Smooth muscle cell (in vitro differentiated cells): ENCODE measurements around the gene STAT5A. TPM values are rescaled to one million over a fixed set of nuclear protein-coding genes. Genes with fewer than 3 reads are reported as not detected.
A peak's percentile ranks its signal among the peaks of the same experiment; 100 is the strongest.

Source experiments
- DNase-seq: peaks from one replicate; lab custom pipeline; 2025; ENCODE audit not compliant: unreplicated experiment; lab: John Stamatoyannopoulos, UW
- H2AFZ ChIP-seq: fragments of 200-600 bp; sonication (generic); 2 replicates; pipeline ENCODE4 v1.6.0; 2016; ENCODE audit warnings: antibody characterized with exemption, low read depth, mild to moderate bottlenecking
- H3F3A ChIP-seq: fragments of 200-600 bp; sonication (generic); 2 replicates; pipeline ENCODE4 v1.6.0; 2017; ENCODE audit warnings: antibody characterized with exemption, low read depth
- H3K27ac ChIP-seq: fragments of 200-600 bp; sonication (generic); 2 replicates; pipeline ENCODE4 v1.5.1; 2016; ENCODE audit warnings: low read depth, mild to moderate bottlenecking
- H3K27me3 ChIP-seq: fragments of 200-600 bp; sonication (generic); 2 replicates; pipeline ENCODE4 v1.6.1; 2016; ENCODE audit warnings: low read depth, mild to moderate bottlenecking
- H3K36me3 ChIP-seq: fragments of 200-600 bp; sonication (generic); 2 replicates; pipeline ENCODE4 v1.5.1; 2016; ENCODE audit warnings: low read depth
- H3K4me1 ChIP-seq: fragments of 200-600 bp; sonication (generic); 2 replicates; pipeline ENCODE4 v1.5.1; 2016; ENCODE audit warnings: low read depth
- H3K4me2 ChIP-seq: fragments of 200-600 bp; sonication (generic); 2 replicates; pipeline ENCODE4 v1.6.0; 2016; ENCODE audit warnings: mild to moderate bottlenecking
- H3K4me3 ChIP-seq: fragments of 200-600 bp; sonication (generic); 2 replicates; pipeline ENCODE4 v1.5.1; 2016; ENCODE audit warnings: mild to moderate bottlenecking
- H3K79me2 ChIP-seq: fragments of 200-600 bp; sonication (generic); 2 replicates; pipeline ENCODE4 v1.6.0; 2016; ENCODE audit warnings: low read depth, mild to moderate bottlenecking
- H3K9ac ChIP-seq: fragments of 200-600 bp; sonication (generic); 2 replicates; pipeline ENCODE4 v1.6.0; 2016; ENCODE audit warnings: low read depth
- H3K9me3 ChIP-seq: fragments of 200-600 bp; sonication (generic); replicated peaks from 2 replicates; pipeline ENCODE4 v1.5.1; 2016; ENCODE audit warnings: low read depth
- H4K20me1 ChIP-seq: fragments of 200-600 bp; sonication (generic); 2 replicates; pipeline ENCODE4 v1.6.0; 2016; ENCODE audit warnings: low read depth
- WGBS: methylation state at CpG from one replicate; pipeline ENCODE4 v1.1.7; 2016; ENCODE audit warnings: low lambda C conversion rate; 5-methylcytosine and 5-hydroxymethylcytosine counted together
- polyA plus RNA-seq: library from polyadenylated mRNA; unstranded; fragments of >200 nt; fragmentation: Nextera tagmentation; extraction: Ambion mirVana; gene quantifications from 2 replicates; pipeline ENCODE4 v1.2.1, GENCODE V29; 2016
- total RNA-seq: library from RNA; depleted of rRNA; stranded (reverse); fragments of >200 nt; gene quantifications from 2 replicates; pipeline ENCODE4 v1.2.3, GENCODE V29; 2014
- TF ChIP-seq, protein P1 (sequence below): fragments of 200-600 bp; sonication (generic); IDR thresholded peaks from 2 replicates; pipeline ENCODE4 v1.5.1; 2017; ENCODE audit warnings: borderline replicate concordance, mild to moderate bottlenecking, antibody characterized with exemption; ENCODE audit not compliant: insufficient read depth, poor library complexity, severe bottlenecking

STAT5A gene
- total and polyA plus RNA-seq, 2 experiments from 2014 or later, result 1.7 to 3.2 TPM

DNA sequence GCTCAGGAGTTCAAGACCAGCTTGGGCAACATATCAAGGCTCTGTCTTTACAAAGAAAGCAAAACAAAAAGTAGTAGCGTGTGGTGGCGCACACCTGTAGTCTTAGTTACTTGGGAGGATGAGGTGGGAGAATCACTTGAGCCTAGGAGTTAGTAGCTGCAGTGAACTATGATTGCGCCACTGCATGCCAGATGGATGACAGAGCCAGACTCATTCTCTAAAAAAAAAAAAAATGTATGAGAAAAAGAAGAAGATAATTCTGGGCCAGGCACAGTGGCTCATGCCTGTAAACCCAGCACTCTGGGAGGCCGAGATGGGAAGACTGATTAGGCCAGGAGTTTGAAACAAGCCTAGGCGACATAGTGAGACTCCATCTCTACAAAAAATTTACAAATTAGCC lies 40.6 kb upstream of the STAT5A start:
- H2AFZ ChIP-seq, result no peak overlapping the region

DNA sequence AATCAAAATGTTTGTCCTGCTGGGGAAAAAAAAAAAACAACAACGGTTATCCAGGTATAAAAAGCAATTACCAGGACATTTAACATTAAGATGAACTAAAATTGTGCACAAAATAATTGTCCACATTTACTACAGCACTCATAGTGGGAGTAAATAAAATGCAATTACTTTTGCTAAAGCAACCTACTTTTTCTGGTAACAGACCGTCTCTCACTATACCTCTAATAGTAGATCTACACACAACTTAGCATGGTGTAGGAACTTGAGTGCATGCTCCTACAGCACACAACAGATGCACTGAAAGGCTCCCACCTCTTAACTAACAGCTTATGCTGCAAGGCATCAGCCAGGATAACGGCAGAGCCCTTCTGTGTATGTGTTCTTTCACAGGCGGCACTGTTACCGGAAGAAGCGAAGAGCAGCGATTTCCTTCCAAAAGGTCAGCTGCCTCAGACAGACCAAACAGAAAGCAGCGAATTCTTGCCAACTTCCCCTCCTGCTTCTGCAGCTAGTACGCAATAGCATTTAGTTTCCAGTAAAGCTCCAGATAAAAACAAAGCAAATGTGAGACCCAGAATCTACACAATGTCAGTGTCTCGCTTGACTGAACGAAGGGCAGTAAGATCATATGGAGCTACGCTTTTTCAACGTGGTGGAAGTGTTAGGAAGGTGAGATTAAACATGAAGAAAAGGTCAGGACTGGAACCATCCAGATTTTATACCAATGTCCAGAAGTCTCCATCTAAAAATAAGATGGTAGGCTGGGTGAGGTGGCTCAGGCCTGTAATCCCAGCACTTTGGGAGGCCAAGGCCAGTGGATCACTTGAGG lies 39.7 kb upstream of the STAT5A start:
- H4K20me1 ChIP-seq, result peaks cover 14% of the 10 kb centered on the region
- H3K36me3 ChIP-seq, result no peaks in the 10 kb centered on the region
- H3K27me3 ChIP-seq, result no peaks in the 10 kb centered on the region
- H3F3A ChIP-seq, result no peaks in the 10 kb centered on the region
- H2AFZ ChIP-seq, result peak overlapping the region; percentile 85
- H3K4me1 ChIP-seq, result peaks cover 4% of the 10 kb centered on the region
- 48% methylated on average over 13 of the region's 13 CpGs for WGBS
- H3K4me2 ChIP-seq, result peak overlapping the region; percentile 57
- TF ChIP-seq, protein P1, sequence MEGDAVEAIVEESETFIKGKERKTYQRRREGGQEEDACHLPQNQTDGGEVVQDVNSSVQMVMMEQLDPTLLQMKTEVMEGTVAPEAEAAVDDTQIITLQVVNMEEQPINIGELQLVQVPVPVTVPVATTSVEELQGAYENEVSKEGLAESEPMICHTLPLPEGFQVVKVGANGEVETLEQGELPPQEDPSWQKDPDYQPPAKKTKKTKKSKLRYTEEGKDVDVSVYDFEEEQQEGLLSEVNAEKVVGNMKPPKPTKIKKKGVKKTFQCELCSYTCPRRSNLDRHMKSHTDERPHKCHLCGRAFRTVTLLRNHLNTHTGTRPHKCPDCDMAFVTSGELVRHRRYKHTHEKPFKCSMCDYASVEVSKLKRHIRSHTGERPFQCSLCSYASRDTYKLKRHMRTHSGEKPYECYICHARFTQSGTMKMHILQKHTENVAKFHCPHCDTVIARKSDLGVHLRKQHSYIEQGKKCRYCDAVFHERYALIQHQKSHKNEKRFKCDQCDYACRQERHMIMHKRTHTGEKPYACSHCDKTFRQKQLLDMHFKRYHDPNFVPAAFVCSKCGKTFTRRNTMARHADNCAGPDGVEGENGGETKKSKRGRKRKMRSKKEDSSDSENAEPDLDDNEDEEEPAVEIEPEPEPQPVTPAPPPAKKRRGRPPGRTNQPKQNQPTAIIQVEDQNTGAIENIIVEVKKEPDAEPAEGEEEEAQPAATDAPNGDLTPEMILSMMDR, result no peak
- peak overlapping the region; percentile 22 for H3K4me3 ChIP-seq
- no peaks in the 10 kb centered on the region for H3K9me3 ChIP-seq
- H3K27ac ChIP-seq, result peak overlapping the region; percentile 73
- peaks cover 59% of the 10 kb centered on the region for H3K79me2 ChIP-seq
- no peak overlapping the region for H3K9ac ChIP-seq
- DNase-seq, result no peak

More for the DNA sequence above, 40.6 kb upstream of the STAT5A start:
- Histone ChIP-seq H3K4me2 (no peak overlapping the region), H3K4me1 (peaks cover 9% of the 10 kb centered on the region), H3K27ac (peak overlapping the region; percentile 73), H3K9me3 (no peaks in the 10 kb centered on the region), H3K36me3 (no peaks in the 10 kb centered on the region), H4K20me1 (peaks cover 18% of the 10 kb centered on the region), H3K79me2 (peaks cover 55% of the 10 kb centered on the region), H3K4me3 (no peak overlapping the region), H3K27me3 (no peaks in the 10 kb centered on the region), H3F3A (no peaks in the 10 kb centered on the region), H3K9ac (no peak overlapping the region)
- TF ChIP-seq, protein P1, result no peak
- WGBS, result 78% methylated on average over 5 of the region's 5 CpGs
- no peak for DNase-seq

DNA sequence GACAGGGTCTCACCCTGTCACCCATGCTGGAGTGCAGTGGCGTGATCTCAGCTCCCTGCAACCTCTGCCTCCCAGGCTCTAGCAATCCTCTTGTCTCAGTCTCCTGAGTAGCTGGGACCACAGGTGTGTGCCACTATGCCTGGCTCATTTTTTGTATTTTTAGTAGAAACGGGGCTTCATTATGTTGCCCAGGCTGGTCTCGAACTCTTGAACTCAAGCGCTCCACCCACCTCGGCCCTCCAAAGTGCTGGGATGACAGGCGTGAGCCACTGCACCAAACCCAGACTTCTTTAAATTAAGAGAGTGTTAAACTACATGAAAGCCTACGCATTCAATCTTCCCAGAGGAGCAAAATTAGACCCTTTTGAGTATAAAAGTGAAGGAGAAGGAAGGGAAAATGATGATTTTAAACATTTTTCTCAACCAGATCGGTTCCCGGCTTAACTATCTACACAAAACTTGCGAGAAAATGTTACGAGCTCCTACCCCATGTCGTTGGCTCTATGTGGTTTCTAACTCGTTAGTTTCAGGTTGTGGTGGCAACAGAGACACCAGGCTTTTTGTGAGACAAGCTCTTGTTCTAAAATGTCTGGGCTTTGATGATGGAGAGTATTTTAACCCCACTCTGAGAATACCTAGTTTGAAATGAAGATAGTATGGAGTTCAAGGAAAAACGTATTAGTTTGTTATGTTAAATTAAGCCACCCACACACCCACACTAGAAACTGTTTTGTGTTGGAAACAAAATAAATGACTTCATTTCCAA lies 38.4 kb upstream of the STAT5A start:
- H3K4me3 ChIP-seq, result no peak overlapping the region
- peaks cover 61% of the 10 kb centered on the region for H3K79me2 ChIP-seq
- H3K9ac ChIP-seq, result no peak overlapping the region
- peaks cover 25% of the 10 kb centered on the region for H4K20me1 ChIP-seq
- peaks cover 4% of the 10 kb centered on the region for H3K4me1 ChIP-seq
- H3K4me2 ChIP-seq, result no peak overlapping the region
- H2AFZ ChIP-seq, result no peak overlapping the region
- DNase-seq, result no peak
- H3K27me3 ChIP-seq, result no peaks in the 10 kb centered on the region
- no peaks in the 10 kb centered on the region for H3K9me3 ChIP-seq
- TF ChIP-seq, protein P1, result no peak
- H3K27ac ChIP-seq, result no peak overlapping the region
- WGBS, result 86% methylated on average over 14 of the region's 14 CpGs
- no peaks in the 10 kb centered on the region for H3F3A ChIP-seq
- H3K36me3 ChIP-seq, result no peaks in the 10 kb centered on the region
